Measurements from ENCODE around the gene RBM48. TPM values are rescaled to one million over a fixed set of nuclear protein-coding genes. Genes with fewer than 3 reads are reported as not detected.

Gene RBM48
- total RNA-seq, 1 donor: 9.9 TPM

DNA sequence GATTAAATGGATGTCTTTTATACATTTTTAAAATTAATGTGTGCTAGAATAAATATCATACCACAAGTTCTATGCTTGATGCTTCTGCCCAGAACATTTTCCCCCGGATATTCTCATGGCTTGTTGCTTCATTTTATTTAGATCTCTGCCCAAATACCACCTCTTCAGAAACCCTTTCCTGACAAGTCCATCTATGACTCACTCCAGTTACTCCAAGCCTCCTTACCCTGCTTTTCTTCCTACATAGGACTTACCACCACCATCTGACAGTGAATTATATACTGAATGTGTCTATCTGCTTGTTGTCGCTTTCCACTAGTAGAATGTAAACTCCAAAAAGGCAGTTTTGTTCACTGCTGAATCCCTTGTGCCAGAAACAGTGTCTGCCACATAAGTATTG, 31.7 kb upstream of the RBM48 start:
- TF ChIP-seq CTCF (IDR thresholded peaks at IDR 0.05; ENCODE audit: insufficient read depth, low read depth, low read length): no peak
- H3K4me3 ChIP-seq (ENCODE audit: low read depth, low read length): no peak overlapping the region
- DNase-seq (ENCODE audit: low read depth): no peak

DNA sequence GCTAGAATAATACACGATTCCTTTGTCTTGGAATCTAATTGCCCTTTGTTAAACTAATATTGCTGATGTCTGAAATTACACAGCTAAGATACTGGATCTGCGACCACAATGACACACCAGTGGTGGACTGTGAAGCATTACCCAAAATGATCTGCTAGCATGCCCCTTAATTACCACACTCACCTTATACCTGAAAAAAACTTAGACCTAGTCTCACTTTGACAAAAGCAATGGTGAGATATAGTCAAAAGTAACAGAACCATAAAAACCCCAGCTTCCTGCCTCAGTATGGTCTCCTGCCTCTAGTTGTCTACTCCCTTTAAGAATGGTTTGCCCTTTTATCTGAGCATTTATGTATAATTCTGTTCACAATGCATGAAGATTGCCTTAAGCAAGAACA, 30.0 kb upstream of the RBM48 start:
- no peak for TF ChIP-seq CTCF (IDR thresholded peaks at IDR 0.05; ENCODE audit: insufficient read depth, low read depth, low read length)
- DNase-seq (ENCODE audit: low read depth): no peak
- H3K4me3 ChIP-seq (ENCODE audit: low read depth, low read length): no peak overlapping the region

GRCh38 chr7:92503767-92504166, 24.8 kb upstream of the RBM48 start:
- TF ChIP-seq CTCF (IDR thresholded peaks at IDR 0.05; ENCODE audit: insufficient read depth, low read depth, low read length): no peak
- no peak for DNase-seq (ENCODE audit: low read depth)
- H3K4me3 ChIP-seq (ENCODE audit: low read depth, low read length): no peak overlapping the region

- no peak for DNase-seq (ENCODE audit: low read depth)
- no peak for TF ChIP-seq CTCF (IDR thresholded peaks at IDR 0.05; ENCODE audit: insufficient read depth, low read depth, low read length)
- H3K4me3 ChIP-seq (ENCODE audit: low read depth, low read length): no peak overlapping the region
Observed at GRCh38 chr7:92504563-92504962, 24.0 kb upstream of the RBM48 start.

- no peak for TF ChIP-seq CTCF (IDR thresholded peaks at IDR 0.05; ENCODE audit: insufficient read depth, low read depth, low read length)
- no peak for DNase-seq (ENCODE audit: low read depth)
- H3K4me3 ChIP-seq (ENCODE audit: low read depth, low read length): no peak overlapping the region
Observed at GRCh38 chr7:92506363-92506762, 22.2 kb upstream of the RBM48 start.

DNA sequence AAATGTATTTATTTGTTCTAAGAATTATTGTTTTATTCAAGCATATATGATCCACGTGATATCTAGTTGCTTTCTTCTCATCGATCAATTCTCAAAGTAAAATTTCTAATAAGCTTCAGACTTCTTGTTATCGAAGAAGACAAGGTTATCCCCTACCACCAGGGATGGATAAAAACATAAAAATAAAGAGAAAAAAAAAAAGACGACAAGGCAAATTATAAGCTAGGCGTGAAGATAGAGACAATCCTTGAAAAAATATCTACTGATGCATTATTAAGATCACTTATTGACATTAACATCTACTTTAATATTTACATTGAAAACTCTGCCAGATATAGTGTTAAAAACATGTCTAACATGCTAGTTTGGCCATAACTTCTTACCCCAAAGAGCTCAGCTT, 19.6 kb upstream of the RBM48 start:
- no peak overlapping the region for H3K4me3 ChIP-seq (ENCODE audit: low read depth, low read length)
- no peak for DNase-seq (ENCODE audit: low read depth)
- no peak for TF ChIP-seq CTCF (IDR thresholded peaks at IDR 0.05; ENCODE audit: insufficient read depth, low read depth, low read length)

GRCh38 chr7:92513167-92513902, 15.3 kb upstream of the RBM48 start:
- H3K4me3 ChIP-seq (ENCODE audit: low read depth, low read length): no peak overlapping the region
- TF ChIP-seq CTCF (IDR thresholded peaks at IDR 0.05; ENCODE audit: insufficient read depth, low read depth, low read length): no peak
- DNase-seq (ENCODE audit: low read depth): no peak

All from fibroblast of villous mesenchyme (primary cell).